ENCODE measurements around the gene CNOT3.
"Not testable (repeated sequence)": the region's sequence is repeated elsewhere in the genome, so short reads cannot be mapped to it uniquely, and the experiment has no call there.

GRCh38 chr19:54095859-54096616, 41.5 kb upstream of the CNOT3 start:
- not testable (repeated sequence) for TF ChIP-seq PPARA (CRISPR knock-in tag; IDR thresholded peaks at IDR 0.05; ENCODE audit: borderline replicate concordance); PATZ1 (CRISPR knock-in tag; IDR thresholded peaks at IDR 0.05; ENCODE audit: borderline replicate concordance); BACH2 (CRISPR knock-in tag; IDR thresholded peaks at IDR 0.05; ENCODE audit: borderline replicate concordance); TCF4 (CRISPR knock-in tag; IDR thresholded peaks at IDR 0.05; ENCODE audit: borderline replicate concordance); OSR1 (CRISPR knock-in tag; IDR thresholded peaks at IDR 0.05); TSHZ2 (CRISPR knock-in tag; IDR thresholded peaks at IDR 0.05); POU6F1 (CRISPR knock-in tag; IDR thresholded peaks at IDR 0.05; ENCODE audit: borderline replicate concordance, low read depth); RARB (CRISPR knock-in tag; IDR thresholded peaks at IDR 0.05); ISL1 (CRISPR knock-in tag; IDR thresholded peaks at IDR 0.05); ZFP30 (CRISPR knock-in tag; IDR thresholded peaks at IDR 0.05); SNAI2 (CRISPR knock-in tag; IDR thresholded peaks at IDR 0.05); ZFP3 (CRISPR knock-in tag; IDR thresholded peaks at IDR 0.05)

Measured in SK-N-SH treated with all-trans-retinoic acid at 6 μM for 48 hours (cell line).